K562 (cell line): Measurements from ENCODE around the gene UTP25. TPM values are rescaled to one million over a fixed set of nuclear protein-coding genes. Genes with fewer than 3 reads are reported as not detected.
A peak's percentile ranks its signal among the peaks of the same experiment; 100 is the strongest.

ENCODE experiments used
- ARID1B ChIP-seq: fragments of 450-650 bp; IDR thresholded peaks from 2 replicates; pipeline ENCODE4 v1.6.1; 2016; ENCODE audit warnings: antibody characterized with exemption, mild to moderate bottlenecking, inconsistent platforms
- CBFA2T2 ChIP-seq: fragments of 450-650 bp; conservative IDR thresholded peaks from 2 replicates; pipeline ENCODE4 v1.6.1; 2017; ENCODE audit warnings: mild to moderate bottlenecking
- EHMT2 ChIP-seq: fragments of 450-650 bp; IDR thresholded peaks from 2 replicates; pipeline ENCODE4 v1.6.1; 2018; ENCODE audit warnings: antibody characterized with exemption
- HEY1 ChIP-seq: fragments of 250-450 bp; sonication (Bioruptor Pico); IDR thresholded peaks from 2 replicates; pipeline ENCODE4 v1.5.0; 2020; ENCODE audit warnings: mild to moderate bottlenecking, moderate library complexity, borderline replicate concordance
- KDM1A ChIP-seq, 2 experiments: fragments of 450-650 bp; IDR thresholded peaks; 2 replicates each; pipeline ENCODE4 v1.6.1; 2016; ENCODE audit warnings: mild to moderate bottlenecking in 2 of 2
- MAFG ChIP-seq: fragments of 450-650 bp; conservative IDR thresholded peaks from 2 replicates; pipeline ENCODE4 v1.6.1; 2016; ENCODE audit warnings: missing genetic modification characterization, missing compliant biosample characterization
- MLX ChIP-seq, 2 experiments: fragments of 450-650 bp in 1 of 2; sonication (generic) in 1 of 2; formaldehyde crosslinking; conservative IDR thresholded peaks; 2 replicates each; pipeline versions ENCODE4 v1.4.0 to v1.8.1; 2020 to 2022; ENCODE audit warnings: mild to moderate bottlenecking in 1 of 2, missing genetic modification reagents in 1 of 2
- MNT ChIP-seq, 2 experiments: fragments of 450-650 bp; conservative IDR thresholded peaks; 2 replicates each; pipeline ENCODE4 v1.6.1; 2017; ENCODE audit warnings: mild to moderate bottlenecking in 2 of 2, moderate library complexity in 2 of 2
- MTF1 ChIP-seq: fragments of 250-450 bp; sonication (Bioruptor Pico); IDR thresholded peaks from 2 replicates; pipeline ENCODE4 v1.9.0; 2021; ENCODE audit warnings: moderate library complexity, mild to moderate bottlenecking, inconsistent platforms, borderline replicate concordance
- MXI1 ChIP-seq: IDR thresholded peaks from 2 replicates; pipeline ENCODE4 v1.6.1; 2011; ENCODE audit warnings: low read depth, mild to moderate bottlenecking, improper control_type of control experiment, low read length
- RCOR1 ChIP-seq, 2 experiments: IDR thresholded peaks; 2 replicates each; pipeline ENCODE4 v1.6.1; 2012; ENCODE audit warnings: low read depth in 2 of 2, low read length in 2 of 2, borderline replicate concordance in 1 of 2, improper control_type of control experiment in 1 of 2
- RNF2 ChIP-seq: sonication (generic); IDR thresholded peaks from 2 replicates; pipeline ENCODE4 v1.6.1; 2016
- SAP30 ChIP-seq: fragments of 200-600 bp; sonication (generic); IDR thresholded peaks from 2 replicates; pipeline ENCODE4 v1.6.1; 2012; ENCODE audit warnings: borderline replicate concordance, low read depth, mild to moderate bottlenecking, moderate library complexity, low read length, control low read depth, inconsistent platforms; ENCODE audit not compliant: insufficient read depth, poor library complexity, severe bottlenecking
- SMARCA4 ChIP-seq: fragments of 450-650 bp; IDR thresholded peaks from 2 replicates; pipeline ENCODE4 v1.6.1; 2016
- SMARCE1 ChIP-seq: fragments of 450-650 bp; IDR thresholded peaks from 2 replicates; pipeline ENCODE4 v1.7.1; 2016; ENCODE audit warnings: mild to moderate bottlenecking
- TEAD1 ChIP-seq, 2 experiments: fragments of 450-650 bp in 1 of 2; sonication (generic) in 1 of 2; formaldehyde crosslinking; IDR thresholded peaks; 2 replicates each; pipeline versions ENCODE4 v1.4.0 to v1.8.0; 2020 to 2022; ENCODE audit warnings: mild to moderate bottlenecking in 2 of 2, missing genetic modification reagents in 1 of 2
- ZBTB7A ChIP-seq: IDR thresholded peaks from 2 replicates; pipeline ENCODE4 v1.6.1; 2011; ENCODE audit warnings: low read depth, mild to moderate bottlenecking, low read length, moderate library complexity, borderline replicate concordance; ENCODE audit not compliant: control insufficient read depth
- ZBTB9 ChIP-seq: fragments of 450-650 bp; formaldehyde crosslinking; IDR thresholded peaks from 2 replicates; pipeline ENCODE4 v1.4.0; 2020; ENCODE audit warnings: mild to moderate bottlenecking, moderate library complexity
- ZC3H8 ChIP-seq: fragments of 450-650 bp; IDR thresholded peaks from 2 replicates; pipeline ENCODE4 v1.6.1; 2017
- ZFX ChIP-seq: sonication (generic); formaldehyde crosslinking; IDR thresholded peaks from 2 replicates; pipeline ENCODE4 v1.8.0; 2022; ENCODE audit warnings: mild to moderate bottlenecking, missing genetic modification reagents, moderate library complexity
- ZNF197 ChIP-seq: fragments of 200-800 bp; sonication (Bioruptor generic); IDR thresholded peaks from 2 replicates; pipeline ENCODE4 v1.6.1; 2016; ENCODE audit warnings: low read depth, missing genetic modification characterization, missing compliant biosample characterization
- ZNF398 ChIP-seq: fragments of 250-450 bp; sonication (Bioruptor Pico); IDR thresholded peaks from 2 replicates; pipeline ENCODE4 v1.8.0; 2021; ENCODE audit warnings: moderate library complexity, mild to moderate bottlenecking, inconsistent platforms
- ZNF583 ChIP-seq: fragments of 250-450 bp; sonication (Bioruptor Pico); IDR thresholded peaks from 2 replicates; pipeline ENCODE4 v1.4.0; 2020
- ZNF699 ChIP-seq: fragments of 250-450 bp; sonication (Bioruptor Pico); IDR thresholded peaks from 2 replicates; pipeline ENCODE4 v1.8.0; 2021; ENCODE audit warnings: mild to moderate bottlenecking, moderate library complexity; ENCODE audit not compliant: insufficient replicate concordance
- polyA plus RNA-seq, 8 experiments: library from polyadenylated mRNA; depleted of rRNA in 4 of 8; stranded (reverse) in 5 of 8; unstranded in 3 of 8; fragments of >200 nt; fragmentation: Nextera tagmentation in 2 of 8; fragmentation: Illumina TruSeq in 1 of 8; extraction: Ambion mirVana in 2 of 8; extraction: Trizol in 1 of 8; gene quantifications; 2 replicates each; pipeline versions ENCODE4 v1.2.1 to v1.2.3, GENCODE V29; 2011 to 2014; ENCODE audit warnings: inconsistent platforms in 1 of 8, missing spikeins in 1 of 8
- total RNA-seq, 7 experiments: library from RNA; depleted of rRNA in 6 of 7; stranded (reverse); fragments of >200 nt in 6 of 7; fragmentation: Illumina TruSeq in 2 of 7; extraction: Trizol in 2 of 7; gene quantifications; 2 replicates each; pipeline versions ENCODE4 v1.2.1 to v1.2.3, GENCODE V29; 2011 to 2021; ENCODE audit warnings: low replicate concordance in 1 of 7

The UTP25 gene
- total and polyA plus RNA-seq, 9 of the 15 experiments (the other 6 are each of a cell fraction or from before 2014, with no cell fraction given): 5.7 to 17.6 (median 12.0) TPM

- TF ChIP-seq KDM1A (IDR thresholded peaks at IDR 0.05): peak; percentile 74 to 88
- 0 out of 2 replicates have a peak, but pooled peaks have one; percentile 40 for TF ChIP-seq ZBTB9 (CRISPR knock-in tag)
- TF ChIP-seq ZNF197 (CRISPR knock-in tag): no peak
- TF ChIP-seq RCOR1 (IDR thresholded peaks at IDR 0.05; ENCODE audit: borderline replicate concordance in 1 of 2, low read depth in 2 of 2, low read length in 2 of 2): peak in 1 of 2 experiments; percentile 95; a peak in 2 of 4 replicates
- TF ChIP-seq ZNF699 (CRISPR knock-in tag): no peak
- TF ChIP-seq SAP30: no peak
- peak; percentile 40; the same call in 1 of the 2 replicates for TF ChIP-seq CBFA2T2
- no peak for TF ChIP-seq HEY1 (CRISPR knock-in tag)
- peak in 1 of 2 experiments; percentile 70; a peak in 1 of 4 replicates for TF ChIP-seq TEAD1 (CRISPR knock-in tag; IDR thresholded peaks at IDR 0.05)
- peak; percentile 55 for TF ChIP-seq SMARCA4
- TF ChIP-seq MXI1: no peak
- no peak for TF ChIP-seq ZNF583 (CRISPR knock-in tag)
- TF ChIP-seq RNF2: peak; percentile 81; the same call in 1 of the 2 replicates
- TF ChIP-seq ZC3H8: no peak
- TF ChIP-seq EHMT2: peak; percentile 42; the same call in 1 of the 2 replicates
- no peak for TF ChIP-seq ZBTB7A
- 0 out of 2 replicates have a peak, but pooled peaks have one; percentile 44 for TF ChIP-seq MAFG (tag)
- no peak for TF ChIP-seq ZNF398
- TF ChIP-seq MLX (CRISPR knock-in tag; conservative IDR thresholded peaks at IDR 0.05): no peak
- 0 out of 4 replicates have a peak, but pooled peaks of 1 of the 2 experiments have one; percentile 26 for TF ChIP-seq MNT (conservative IDR thresholded peaks at IDR 0.05)
- TF ChIP-seq ARID1B: peak; percentile 69
- no peak for TF ChIP-seq MTF1 (CRISPR knock-in tag)
- TF ChIP-seq ZFX (CRISPR knock-in tag): peak; percentile 81
- peak; percentile 68; the same call in 1 of the 2 replicates for TF ChIP-seq SMARCE1
Observed at GRCh38 chr1:209808059-209808581, 19.7 kb upstream of the UTP25 start (continued).
